ACHN (cell line): ENCODE measurements around the gene SACS.
"Not testable (repeated sequence)": the region's sequence is repeated elsewhere in the genome, so short reads cannot be mapped to it uniquely, and the experiment has no call there.

Experiments used
- DNase-seq: peaks from one replicate; pipeline ENCODE4 v3.0.0-alpha.2; 2015
- in situ Hi-C: cut with HindIII; loops from 2 replicates; pipeline ENCODE4 v1.10.0; 2017; ENCODE audit warnings: low sequenced_read_pairs, low pct_ligation_motif_present, low pct_unique_long_range_greater_than_20kb

The SACS gene

GRCh38 chr13:23460309-23460708 lies 26.8 kb upstream of the SACS start:
- no peak for DNase-seq
- in situ Hi-C loops: no loop called here

GRCh38 chr13:23458989-23459388 lies 25.5 kb upstream of the SACS start:
- DNase-seq: no peak
- in situ Hi-C loops: no loop called here

GRCh38 chr13:23456437-23457210 lies 23.1 kb upstream of the SACS start:
- DNase-seq: no peak
- in situ Hi-C loops: no loop called here

GRCh38 chr13:23455401-23456185 lies 22.1 kb upstream of the SACS start:
- in situ Hi-C loops: no loop called here
- DNase-seq: no peak

GRCh38 chr13:23453132-23453531 lies 19.6 kb upstream of the SACS start:
- in situ Hi-C loops: no loop called here
- DNase-seq: no peak

- no peak for DNase-seq
- in situ Hi-C loops: no loop called here
Measured at GRCh38 chr13:23450340-23451046, 17.0 kb upstream of the SACS start.

GRCh38 chr13:23449398-23450162 lies 16.1 kb upstream of the SACS start:
- in situ Hi-C loops: no loop called here
- no peak for DNase-seq

GRCh38 chr13:23447927-23448326 lies 14.4 kb upstream of the SACS start:
- no peak for DNase-seq
- in situ Hi-C loops: no loop called here

GRCh38 chr13:23445794-23446193 lies 12.3 kb upstream of the SACS start:
- DNase-seq: no peak
- in situ Hi-C loops: no loop called here

GRCh38 chr13:23443878-23444277 lies 10.4 kb upstream of the SACS start:
- in situ Hi-C loops: no loop called here
- no peak for DNase-seq

GRCh38 chr13:23443110-23443509 lies 9.6 kb upstream of the SACS start:
- DNase-seq: no peak
- in situ Hi-C loops: no loop called here

- in situ Hi-C loops: no loop called here
- peak; percentile 38 for DNase-seq
Measured at GRCh38 chr13:23440821-23441618, 7.5 kb upstream of the SACS start.

- in situ Hi-C loops, DNase-seq: not testable (repeated sequence)
Measured at GRCh38 chr13:23440324-23440723, 6.8 kb upstream of the SACS start.

GRCh38 chr13:23437916-23438315 lies 4.4 kb upstream of the SACS start:
- DNase-seq: no peak
- in situ Hi-C loops: no loop called here

- in situ Hi-C loops: no loop called here
- DNase-seq: no peak
Measured at GRCh38 chr13:23436680-23437079, 3.2 kb upstream of the SACS start.

GRCh38 chr13:23434491-23434890 lies 989 bp upstream of the SACS start:
- in situ Hi-C loops: no loop called here
- DNase-seq: no peak

GRCh38 chr13:23432626-23433025 lies 876 bp downstream of the SACS start:
- in situ Hi-C loops: no loop called here
- no peak for DNase-seq

GRCh38 chr13:23430664-23431063 lies 2.8 kb downstream of the SACS start:
- in situ Hi-C loops: no loop called here

More at GRCh38 chr13:23430664-23431063, 2.8 kb downstream of the SACS start:
- no peak for DNase-seq
